Hematopoietic multipotent progenitor cell treated with erythropoietin and hydrocortisone succinate and interleukin-3 and kit ligand, for 17 days (in vitro differentiated cells): ENCODE results near the gene DERA.
"Not testable (repeated sequence)": the region's sequence is repeated elsewhere in the genome, so short reads cannot be mapped to it uniquely, and the experiment has no call there.

Experiments
- DNase-seq: peaks from one replicate; pipeline ENCODE4 v3.0.0-alpha.2; 2015; ENCODE audit warnings: low spot score

The DERA gene

GRCh38 chr12:15910864-15911721, at the start of gene DERA:
TSS of gene DERA (plus strand) at chr12:15911332. CDS start at chr12:15911384, 52 bp downstream.
- peak; percentile 40 for DNase-seq

- DNase-seq = no peak
Observed at GRCh38 chr12:15861404-15861803, 49.7 kb upstream of the DERA start.

GRCh38 chr12:15862840-15863239, 48.3 kb upstream of the DERA start:
- DNase-seq = no peak

DNA sequence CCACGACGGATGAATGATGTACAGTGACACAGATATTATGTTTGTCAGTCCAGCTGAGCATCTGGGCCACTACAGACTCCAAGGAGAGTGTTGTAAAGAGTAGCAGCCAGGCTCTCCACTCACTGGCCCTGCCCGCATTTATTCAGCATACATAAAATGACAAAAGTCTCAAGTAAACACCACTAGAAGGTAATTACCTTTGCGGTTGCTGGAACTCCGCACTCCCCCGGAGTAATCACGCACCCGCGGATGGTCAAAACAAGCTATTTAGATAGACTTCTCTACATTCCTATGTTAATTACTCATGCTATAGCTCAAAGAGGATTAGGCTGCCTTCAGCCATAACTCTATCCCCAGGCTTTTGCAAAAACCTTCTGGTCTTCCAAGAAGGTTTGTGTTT, 47.8 kb upstream of the DERA start:
- DNase-seq = no peak

GRCh38 chr12:15863984-15864383, 47.1 kb upstream of the DERA start:
- no peak for DNase-seq

DNA sequence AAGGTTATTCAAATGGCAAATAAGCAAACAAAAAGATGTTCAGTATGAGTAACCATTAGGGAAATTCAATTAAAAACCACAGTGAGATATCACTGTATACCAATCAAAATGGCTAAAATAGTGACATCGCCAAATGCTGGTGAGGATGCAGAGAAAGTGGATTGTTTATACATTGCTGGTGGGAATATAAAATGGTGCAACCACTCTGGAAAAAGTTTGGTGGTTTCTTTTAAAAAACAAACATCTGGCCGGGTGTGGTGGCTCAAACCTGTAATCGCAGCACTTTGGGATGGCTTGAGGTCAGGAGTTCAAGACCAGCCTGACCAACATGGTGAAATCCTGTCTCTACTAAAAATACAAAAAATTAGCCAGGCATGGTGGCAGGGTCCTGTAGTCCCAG, 42.9 kb upstream of the DERA start:
- no peak for DNase-seq

- no peak for DNase-seq
Observed at GRCh38 chr12:15873556-15873955, 37.6 kb upstream of the DERA start.

DNA sequence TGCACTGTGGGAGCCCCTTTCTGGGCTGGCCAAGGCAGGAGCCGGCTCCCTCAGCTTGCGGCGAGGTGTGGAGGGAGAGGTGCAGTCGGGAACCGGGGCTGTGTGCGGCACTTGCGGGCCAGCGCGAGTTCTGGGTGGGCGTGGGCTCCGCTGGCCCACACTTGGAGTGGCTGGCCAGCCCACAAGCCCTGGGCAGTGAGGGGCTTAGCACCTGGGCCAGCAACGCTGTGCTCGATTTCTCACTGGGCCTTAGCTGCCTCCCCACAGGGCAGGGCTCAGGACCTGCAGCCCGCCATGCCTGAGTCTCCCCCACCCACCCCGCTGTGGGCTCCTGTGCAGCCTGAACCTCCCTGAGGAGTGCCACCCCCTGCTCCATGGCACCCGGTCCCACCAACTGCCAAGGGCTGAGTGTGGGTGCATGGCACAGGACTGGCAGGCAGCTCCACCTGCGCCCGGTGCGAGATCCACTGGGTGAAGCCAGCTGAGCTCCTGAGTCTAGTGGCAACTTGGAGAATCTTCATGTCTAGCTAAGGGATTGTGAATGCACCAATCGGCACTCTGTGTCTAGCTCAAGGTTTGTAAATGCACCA, 36.5 kb upstream of the DERA start:
- not testable (repeated sequence) for DNase-seq

DNA sequence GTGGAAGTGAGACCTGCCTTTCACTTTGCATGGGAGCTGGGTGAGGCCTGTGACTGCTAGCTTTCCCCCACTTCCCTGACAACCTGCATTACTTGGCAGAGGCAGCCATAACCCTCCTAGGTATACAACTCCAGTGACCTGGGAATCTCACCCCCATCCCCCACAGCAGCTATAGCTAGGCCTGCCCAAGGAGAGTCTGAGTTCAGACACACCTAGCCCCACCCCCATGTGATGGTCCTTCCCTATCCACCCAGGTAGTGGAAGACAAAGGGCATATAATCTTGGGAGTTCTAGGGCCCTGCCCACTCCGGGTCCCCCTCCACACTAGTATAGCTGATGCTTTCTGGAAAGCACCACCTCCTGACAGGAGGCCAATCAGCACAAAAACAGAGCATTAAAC, 35.3 kb upstream of the DERA start:
- no peak for DNase-seq

DNA sequence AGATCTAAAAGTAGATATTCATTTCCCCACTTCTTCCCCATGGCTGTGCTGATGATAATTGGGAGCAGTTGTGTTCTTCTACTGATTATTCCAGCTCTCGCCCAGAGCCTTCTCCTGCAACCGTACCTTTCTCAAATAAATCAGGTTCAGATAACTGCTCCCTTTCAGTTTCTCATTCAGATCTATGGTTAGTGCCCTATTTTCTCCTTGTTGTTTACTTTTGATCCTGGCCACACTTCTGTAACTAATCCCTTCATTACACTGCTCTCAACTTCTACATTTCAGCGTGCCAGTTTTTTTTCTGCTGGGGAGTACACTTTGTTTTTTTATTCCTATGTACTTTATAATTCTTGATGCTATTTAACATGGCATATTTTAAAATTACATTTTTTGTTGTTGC, 31.7 kb upstream of the DERA start:
- DNase-seq = no peak

GRCh38 chr12:15880721-15881120, 30.4 kb upstream of the DERA start:
- DNase-seq = no peak

- peak; percentile 98 for DNase-seq
Observed at GRCh38 chr12:15882118-15882971, 28.8 kb upstream of the DERA start, which contains the start of gene STRAP. TSS of gene STRAP (plus strand) at chr12:15882387. CDS start at chr12:15882708, 321 bp downstream.

GRCh38 chr12:15883536-15883935, 27.6 kb upstream of the DERA start:
- DNase-seq = peak; percentile 17

GRCh38 chr12:15886372-15887042, 24.6 kb upstream of the DERA start:
- no peak for DNase-seq

DNA sequence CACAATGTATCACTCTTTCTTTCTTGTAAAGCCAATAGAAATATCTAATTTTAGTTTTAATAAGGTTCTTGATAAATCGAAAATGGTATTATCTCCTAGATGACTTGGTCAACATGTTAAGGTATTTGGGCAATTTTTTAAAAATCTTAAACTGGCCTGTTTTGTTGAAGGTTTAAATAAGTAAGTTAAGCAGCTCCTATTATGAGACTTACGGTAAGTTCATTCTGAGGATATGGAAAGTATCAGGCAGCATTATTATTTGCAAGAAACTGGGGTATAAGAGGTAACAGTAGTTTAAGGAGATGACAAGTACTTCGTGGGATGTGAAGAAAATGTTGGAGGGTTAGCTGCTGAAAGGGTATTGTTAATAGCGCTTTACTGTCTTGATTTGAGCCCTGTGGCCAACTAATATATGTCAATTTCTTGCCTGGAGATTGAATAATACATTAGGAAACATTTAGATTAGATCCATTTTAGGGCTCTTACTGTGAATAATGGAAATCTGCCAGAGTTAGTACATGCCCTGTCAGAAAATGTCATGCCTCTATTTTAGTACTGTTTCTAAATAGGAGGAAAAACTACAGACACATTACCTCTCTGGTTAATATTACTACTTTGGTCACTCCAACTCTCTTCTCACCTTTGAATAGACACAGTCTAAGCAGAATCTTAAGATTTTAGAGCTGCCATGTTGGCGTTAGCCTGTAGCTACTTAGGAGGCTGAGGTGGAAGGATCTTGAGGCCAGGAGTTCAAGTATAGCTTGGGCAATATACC, 23.9 kb upstream of the DERA start:
- no peak for DNase-seq

GRCh38 chr12:15892645-15893259, 18.4 kb upstream of the DERA start:
- no peak for DNase-seq

GRCh38 chr12:15893260-15893659, 17.9 kb upstream of the DERA start:
- no peak for DNase-seq

DNA sequence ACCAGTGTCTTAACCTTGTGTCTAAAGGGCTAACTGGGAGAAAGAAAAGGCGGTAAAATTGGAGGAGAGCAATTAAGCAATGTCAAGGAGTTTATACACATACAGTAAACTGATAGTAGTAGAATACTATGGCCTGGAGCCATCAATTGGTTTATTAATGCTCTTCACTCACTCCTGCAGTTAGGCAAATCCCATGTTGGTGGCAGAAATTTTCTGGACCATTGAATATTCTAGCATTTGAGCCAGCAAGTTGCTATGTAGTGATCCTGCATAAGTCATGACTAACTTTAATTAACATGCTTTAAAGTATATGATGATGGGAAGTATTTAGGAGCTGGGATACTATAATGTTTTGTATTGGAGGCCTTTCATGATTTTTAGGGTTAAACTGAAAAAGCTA, 14.3 kb upstream of the DERA start:
- no peak for DNase-seq

DNA sequence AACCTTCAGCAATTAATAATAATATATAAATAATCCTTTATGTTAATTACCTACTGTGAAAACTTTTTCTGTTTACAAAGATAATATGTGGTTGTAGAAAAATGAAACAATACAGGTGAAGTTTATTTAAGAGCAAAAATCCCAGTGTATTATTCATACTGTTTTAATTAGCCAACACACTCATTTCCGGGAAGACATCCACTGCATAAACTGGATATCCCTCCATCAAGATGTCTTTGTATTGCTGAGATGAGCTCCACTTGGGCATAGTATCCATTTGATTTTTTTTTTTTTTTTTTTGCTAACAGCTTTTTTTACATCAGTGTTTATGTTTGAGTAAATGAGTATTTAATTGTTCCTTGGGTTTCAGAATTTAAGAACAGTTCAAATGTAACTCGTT, 13.7 kb upstream of the DERA start:
- DNase-seq = no peak

- peak; percentile 73 for DNase-seq
Observed at GRCh38 chr12:15899282-15899870, 11.8 kb upstream of the DERA start.
